H1 (cell line): ENCODE results near the gene TIMD4. TPM values are rescaled to one million over a fixed set of nuclear protein-coding genes. Genes with fewer than 3 reads are reported as not detected.

ENCODE experiments used
- CTCF ChIA-PET: fragments of 300-600 bp; sonication (Branson Sonifier 250); formaldehyde crosslinking; loops from one replicate; lab custom pipeline; 2021; ENCODE audit not compliant: partially characterized antibody; lab: Charles Lee
- POLR2A ChIA-PET: fragments of 300-600 bp; sonication (Branson Sonifier 250); formaldehyde crosslinking; loops from one replicate; lab custom pipeline; 2021; ENCODE audit warnings: inconsistent platforms; ENCODE audit not compliant: partially characterized antibody; lab: Charles Lee
- DNase-seq, 2 experiments: peaks; one replicate each; pipeline versions ENCODE4 v3.0.0 to v3.0.0-alpha.2; 2010 to 2022; ENCODE audit warnings: low spot score in 2 of 2, low read depth in 1 of 2, mixed read lengths in 1 of 2
- FAIRE-seq: peaks from 2 replicates; lab custom pipeline; 2011; peaks lifted over from hg19 to GRCh38; lab: Jason Lieb, UNC
- H2AFZ ChIP-seq: 2 replicates; pipeline ENCODE4 v1.8.1; 2012; ENCODE audit warnings: low read length, inconsistent platforms
- H2AK5ac ChIP-seq: 2 replicates; pipeline ENCODE4 v1.6.1; 2013; ENCODE audit warnings: low read depth, low read length
- H2BK120ac ChIP-seq: replicated peaks from 2 replicates; pipeline ENCODE3; 2013; ENCODE audit warnings: low read depth, low read length, inconsistent platforms
- H2BK12ac ChIP-seq: 2 replicates; pipeline ENCODE4 v1.6.1; 2013; ENCODE audit warnings: low read depth, low read length
- H2BK15ac ChIP-seq: 2 replicates; pipeline ENCODE4 v1.6.1; 2013; ENCODE audit warnings: low read length
- H2BK20ac ChIP-seq: 2 replicates; pipeline ENCODE4 v1.6.1; 2013; ENCODE audit warnings: low read length
- H2BK5ac ChIP-seq: 2 replicates; pipeline ENCODE4 v1.6.1; 2013; ENCODE audit warnings: low read depth, low read length
- H3K14ac ChIP-seq: 2 replicates; pipeline ENCODE4 v1.6.1; 2013; ENCODE audit warnings: inconsistent platforms; ENCODE audit not compliant: insufficient read length
- H3K18ac ChIP-seq: 2 replicates; pipeline ENCODE4 v1.6.1; 2013; ENCODE audit warnings: low read length; ENCODE audit errors: extremely low read depth
- H3K23ac ChIP-seq: 2 replicates; pipeline ENCODE4 v1.6.1; 2013; ENCODE audit warnings: inconsistent platforms; ENCODE audit not compliant: insufficient read length
- H3K23me2 ChIP-seq: 2 replicates; pipeline ENCODE4 v1.6.1; 2013; ENCODE audit warnings: low read depth, low read length
- H3K27ac ChIP-seq: 2 replicates; pipeline ENCODE4 v1.6.1; 2011; ENCODE audit warnings: low read depth, low read length, inconsistent platforms
- H3K27me3 ChIP-seq, 4 experiments: replicated peaks in 1 of 4; 1 replicate in 1 of 4; 2 replicates in 3 of 4; pipeline versions ENCODE4 v1.6.1 to v1.8.1; 2011 to 2013; ENCODE audit warnings: low read length in 3 of 4, mild to moderate bottlenecking in 3 of 4, inconsistent platforms in 2 of 4, mixed read lengths in 2 of 4, moderate library complexity in 1 of 4; ENCODE audit not compliant: control insufficient read depth in 3 of 4, insufficient read depth in 3 of 4; ENCODE audit errors: extremely low read depth in 1 of 4
- H3K36me3 ChIP-seq, 4 experiments: 2 replicates each; pipeline versions ENCODE4 v1.6.1 to v1.8.1; 2011 to 2013; ENCODE audit warnings: mild to moderate bottlenecking in 4 of 4, low read length in 3 of 4, moderate library complexity in 2 of 4, control low read depth in 1 of 4, inconsistent platforms in 1 of 4; ENCODE audit not compliant: insufficient read depth in 4 of 4, control insufficient read depth in 2 of 4
- H3K4ac ChIP-seq: replicated peaks from 2 replicates; pipeline ENCODE3; 2013; ENCODE audit warnings: low read length, low read depth, mixed read lengths, inconsistent platforms; ENCODE audit not compliant: insufficient read length
- H3K4me1 ChIP-seq, 4 experiments: replicated peaks in 1 of 4; 1 replicate in 1 of 4; 2 replicates in 3 of 4; pipeline versions ENCODE4 v1.6.1 to v1.8.1; 2011 to 2013; ENCODE audit warnings: low read length in 3 of 4, inconsistent platforms in 2 of 4, mixed read lengths in 1 of 4; ENCODE audit not compliant: insufficient read depth in 4 of 4, control insufficient read depth in 3 of 4
- H3K4me2 ChIP-seq, 2 experiments: 2 replicates each; pipeline versions ENCODE4 v1.6.1 to v1.8.1; 2011 to 2013; ENCODE audit warnings: low read depth in 2 of 2, low read length in 2 of 2, control low read depth in 1 of 2, inconsistent platforms in 1 of 2, mild to moderate bottlenecking in 1 of 2; ENCODE audit not compliant: insufficient read depth in 1 of 2
- H3K4me3 ChIP-seq, 4 experiments: fragments of 200-600, 300-600 bp in 1 of 4; sonication (generic), shearing (Covaris generic), sonication (Bioruptor Twin) in 1 of 4; 2 replicates each; pipeline versions ENCODE4 v1.5.1 to v1.8.1; 2011 to 2016; ENCODE audit warnings: low read length in 4 of 4, low read depth in 3 of 4, control low read depth in 2 of 4, inconsistent platforms in 2 of 4, mild to moderate bottlenecking in 2 of 4, mixed read lengths in 1 of 4, moderate library complexity in 1 of 4; ENCODE audit not compliant: insufficient read depth in 2 of 4; ENCODE audit errors: extremely low read depth in 1 of 4
- H3K56ac ChIP-seq: replicated peaks from 2 replicates; pipeline ENCODE3; 2013; ENCODE audit warnings: low read depth, mild to moderate bottlenecking, mixed read lengths, low read length, inconsistent platforms; ENCODE audit not compliant: insufficient read length
- H3K79me1 ChIP-seq: 2 replicates; pipeline ENCODE4 v1.6.1; 2013; ENCODE audit warnings: low read depth, low read length, control low read depth
- H3K79me2 ChIP-seq, 2 experiments: 2 replicates each; pipeline versions ENCODE4 v1.6.1 to v1.8.1; 2012 to 2013; ENCODE audit warnings: low read length in 2 of 2, mild to moderate bottlenecking in 2 of 2, inconsistent platforms in 1 of 2; ENCODE audit not compliant: insufficient read depth in 2 of 2, control insufficient read depth in 1 of 2
- H3K9ac ChIP-seq, 4 experiments: replicated peaks in 1 of 4; 1 replicate in 1 of 4; 2 replicates in 3 of 4; pipeline versions ENCODE4 v1.6.1 to v1.8.1; 2011 to 2013; ENCODE audit warnings: low read depth in 3 of 4, low read length in 3 of 4, control low read depth in 2 of 4, mild to moderate bottlenecking in 2 of 4, moderate library complexity in 2 of 4, inconsistent platforms in 1 of 4; ENCODE audit errors: extremely low read depth in 1 of 4
- H3K9me3 ChIP-seq, 2 experiments: 2 replicates each; pipeline versions ENCODE4 v1.6.1 to v1.8.1; 2012 to 2013; ENCODE audit warnings: mild to moderate bottlenecking in 2 of 2, moderate library complexity in 2 of 2, control low read depth in 1 of 2, inconsistent platforms in 1 of 2, low read depth in 1 of 2, low read length in 1 of 2, mixed read lengths in 1 of 2; ENCODE audit not compliant: insufficient read depth in 2 of 2
- H4K20me1 ChIP-seq, 2 experiments: replicated peaks in 1 of 2; 2 replicates each; pipeline versions ENCODE3 to v1.8.1; 2011 to 2013; ENCODE audit warnings: inconsistent platforms in 2 of 2, low read length in 2 of 2, mild to moderate bottlenecking in 1 of 2; ENCODE audit not compliant: insufficient read depth in 2 of 2, control insufficient read depth in 1 of 2
- H4K5ac ChIP-seq: 2 replicates; pipeline ENCODE4 v1.6.1; 2013; ENCODE audit warnings: low read length, low read depth, mixed read lengths, inconsistent platforms; ENCODE audit not compliant: insufficient read length
- H4K8ac ChIP-seq: 2 replicates; pipeline ENCODE4 v1.8.0; 2013; ENCODE audit warnings: mild to moderate bottlenecking, moderate library complexity, low read length, inconsistent platforms; ENCODE audit not compliant: insufficient read depth; ENCODE audit errors: extremely low read depth
- H4K91ac ChIP-seq: replicated peaks from 2 replicates; pipeline ENCODE3; 2013; ENCODE audit warnings: low read length, mixed read lengths, inconsistent platforms; ENCODE audit not compliant: insufficient read length
- NANOG ChIP-seq: IDR thresholded peaks from 2 replicates; pipeline ENCODE4 v1.6.1; 2011; ENCODE audit warnings: low read length, low read depth, mild to moderate bottlenecking, inconsistent platforms; ENCODE audit not compliant: insufficient read depth, poor library complexity, severe bottlenecking
- WGBS, 2 experiments: shearing (Covaris generic) in 1 of 2; methylation state at CpG; one replicate each; pipeline versions ENCODE4 v1.1.6 to v1.1.7; 2013 to 2015; ENCODE audit warnings: low lambda C conversion rate in 2 of 2, mixed read lengths in 2 of 2, inconsistent platforms in 1 of 2, low coverage in 1 of 2, missing lambda C conversion rate in 1 of 2; ENCODE audit not compliant: insufficient replicate concordance in 2 of 2, insufficient coverage in 1 of 2, insufficient read length in 1 of 2; ENCODE audit errors: extremely low coverage in 1 of 2, missing lambda C conversion rate in 1 of 2; 5-methylcytosine and 5-hydroxymethylcytosine counted together
- polyA plus RNA-seq, 7 experiments: library from polyadenylated mRNA; depleted of rRNA in 3 of 7; stranded (reverse) in 5 of 7; unstranded in 2 of 7; fragments of >200 nt in 5 of 7; fragments of 200-250 nt in 2 of 7; gene quantifications; 1 replicate in 5 of 7; 2 replicates in 1 of 7; 4 replicates in 1 of 7; pipeline versions ENCODE4 v1.2.1 to v1.2.3, GENCODE V29; 2011 to 2013; ENCODE audit warnings: missing spikeins in 2 of 7, mixed read lengths in 2 of 7
- total RNA-seq: library from RNA; stranded (reverse); fragmentation: NEBNext Ultra II Directional; extraction: Animal tissue kit (Norgen Biotek cat#: 25700); gene quantifications from 2 replicates; pipeline ENCODE4 v1.2.1, GENCODE V29; 2021

TIMD4 gene
- total and polyA plus RNA-seq, 2 of the 8 experiments (the other 6 are each of a cell fraction or from before 2014, with no cell fraction given) = not detected

GRCh38 chr5:156991714-156992113 lies 28.7 kb upstream of the TIMD4 start:
- Histone ChIP-seq H3K23ac (no peak overlapping the region), H2BK5ac (no peak overlapping the region), H3K9ac (no peak overlapping the region), H2BK120ac (no peak overlapping the region), H3K9me3 (no peaks in the 10 kb centered on the region), H3K27ac (no peak overlapping the region), H4K8ac (no peak overlapping the region), H3K4me2 (no peak overlapping the region), H3K56ac (no peak overlapping the region), H4K20me1 (no peaks in the 10 kb centered on the region), H3K36me3 (no peaks in the 10 kb centered on the region), H3K4me1 (no peaks in the 10 kb centered on the region), H3K4me3 (no peak overlapping the region), H2AK5ac (no peak overlapping the region), H2BK20ac (no peak overlapping the region), H3K23me2 (no peaks in the 10 kb centered on the region), H3K18ac (no peak overlapping the region), H2BK12ac (no peak overlapping the region), H2BK15ac (no peak overlapping the region), H4K5ac (no peak overlapping the region), H3K79me2 (no peaks in the 10 kb centered on the region), H3K79me1 (no peaks in the 10 kb centered on the region), H3K4ac (no peak overlapping the region), H3K14ac (no peak overlapping the region), H4K91ac (no peak overlapping the region), H3K27me3 (no peaks in the 10 kb centered on the region), H2AFZ (no peak overlapping the region)
- CTCF ChIA-PET = no interaction called here
- no peak for DNase-seq
- POLR2A ChIA-PET = no interaction called here
- 91% methylated on average over 4 of the region's 4 CpGs; no CpG with 5 or more reads in 1 of the 2 experiments for WGBS, 2 experiments
- TF ChIP-seq NANOG = no peak
- no peak for FAIRE-seq
